HG02840 (cell line): ENCODE results near the gene STIM1.
"Not testable (repeated sequence)": the region's sequence is repeated elsewhere in the genome, so short reads cannot be mapped to it uniquely, and the experiment has no call there.

Source experiments
- ATAC-seq: cut with Tn5 transposase; IDR thresholded peaks from one replicate; pipeline ENCODE4 v1.9.1; 2021; ENCODE audit warnings: mild to moderate bottlenecking, moderate library complexity, moderate number of reproducible peaks; ENCODE audit not compliant: unreplicated experiment, low FRiP score

STIM1 gene

DNA sequence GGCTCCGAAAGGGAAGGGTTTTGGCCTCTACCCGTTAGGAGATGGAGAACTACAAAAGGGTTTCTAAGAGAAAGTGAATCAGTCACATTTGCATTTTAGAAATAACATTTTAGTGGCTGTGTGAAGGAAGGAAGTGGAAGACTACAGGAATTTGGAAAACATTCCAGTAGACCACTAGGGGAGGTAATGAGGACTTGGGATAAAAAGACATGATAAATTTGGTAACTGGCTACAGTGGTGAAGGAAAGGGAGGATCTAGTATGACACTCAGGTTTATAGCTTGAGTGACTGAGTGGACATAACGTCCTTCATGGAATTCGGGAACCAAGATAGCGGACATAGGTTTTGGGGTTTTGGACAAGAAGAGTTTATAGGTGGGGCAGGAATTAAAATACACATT lies 232.1 kb downstream of the STIM1 start:
- ATAC-seq = no peak

DNA sequence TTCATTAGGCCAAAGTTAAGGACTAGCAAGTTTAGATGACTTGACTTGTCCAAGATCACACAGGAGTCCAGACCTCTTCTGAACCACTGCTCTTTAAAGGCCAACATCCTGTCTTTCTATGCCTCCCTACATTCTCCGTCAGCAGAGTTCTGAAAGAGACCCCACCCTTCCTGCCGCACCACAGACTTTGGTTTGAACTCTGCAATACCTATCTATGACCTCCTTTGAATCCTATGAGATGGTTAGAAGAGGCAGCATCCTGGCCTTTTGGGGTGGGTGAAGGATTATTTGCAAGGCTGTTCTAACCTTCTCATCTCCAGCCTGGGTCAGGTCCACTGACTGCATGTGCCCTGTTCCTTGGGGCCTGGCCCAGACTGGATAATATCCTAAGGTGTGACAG lies 234.8 kb downstream of the STIM1 start:
- no peak for ATAC-seq

GRCh38 chr11:4092026-4092425 lies 236.6 kb downstream of the STIM1 start:
- no peak for ATAC-seq

DNA sequence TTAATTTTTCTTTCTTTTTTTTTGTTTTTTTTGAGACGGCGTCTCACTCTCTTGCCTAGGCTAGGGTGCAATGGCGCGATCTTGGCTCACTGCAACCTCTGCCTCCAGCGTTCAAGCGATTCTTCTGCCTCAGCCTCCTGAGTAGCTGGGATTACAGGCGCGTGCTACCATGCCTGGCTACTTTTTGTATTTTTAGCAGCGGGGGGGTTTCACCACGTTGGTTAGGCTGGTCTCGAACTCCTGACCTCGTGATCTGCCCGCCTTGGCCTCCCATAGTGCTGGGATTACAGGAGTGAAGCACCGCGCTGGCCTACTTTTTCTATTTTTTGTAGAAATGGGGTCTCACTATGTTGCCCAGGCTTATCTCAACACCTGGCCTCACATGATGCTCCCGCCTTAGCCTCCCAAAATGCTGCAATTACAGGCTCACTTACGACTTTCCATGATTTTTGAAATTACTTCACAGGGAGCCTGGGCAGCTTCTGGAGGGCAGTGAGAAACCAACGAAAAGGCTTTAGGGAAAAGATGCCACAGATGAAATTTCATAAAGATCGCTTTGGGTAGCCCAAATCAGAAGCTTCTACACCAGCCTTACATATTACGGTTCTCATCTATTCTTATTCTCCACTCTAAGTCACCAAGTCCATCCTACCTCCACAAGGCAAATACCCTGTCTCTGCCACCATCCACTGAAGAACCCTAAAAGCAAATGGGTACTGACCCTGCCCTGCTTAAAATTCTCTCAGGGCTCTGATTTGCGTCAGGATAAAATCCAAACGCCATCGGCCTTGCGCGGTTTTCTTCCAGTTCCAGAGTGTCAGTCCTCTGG lies 238.3 kb downstream of the STIM1 start:
- no peak for ATAC-seq

DNA sequence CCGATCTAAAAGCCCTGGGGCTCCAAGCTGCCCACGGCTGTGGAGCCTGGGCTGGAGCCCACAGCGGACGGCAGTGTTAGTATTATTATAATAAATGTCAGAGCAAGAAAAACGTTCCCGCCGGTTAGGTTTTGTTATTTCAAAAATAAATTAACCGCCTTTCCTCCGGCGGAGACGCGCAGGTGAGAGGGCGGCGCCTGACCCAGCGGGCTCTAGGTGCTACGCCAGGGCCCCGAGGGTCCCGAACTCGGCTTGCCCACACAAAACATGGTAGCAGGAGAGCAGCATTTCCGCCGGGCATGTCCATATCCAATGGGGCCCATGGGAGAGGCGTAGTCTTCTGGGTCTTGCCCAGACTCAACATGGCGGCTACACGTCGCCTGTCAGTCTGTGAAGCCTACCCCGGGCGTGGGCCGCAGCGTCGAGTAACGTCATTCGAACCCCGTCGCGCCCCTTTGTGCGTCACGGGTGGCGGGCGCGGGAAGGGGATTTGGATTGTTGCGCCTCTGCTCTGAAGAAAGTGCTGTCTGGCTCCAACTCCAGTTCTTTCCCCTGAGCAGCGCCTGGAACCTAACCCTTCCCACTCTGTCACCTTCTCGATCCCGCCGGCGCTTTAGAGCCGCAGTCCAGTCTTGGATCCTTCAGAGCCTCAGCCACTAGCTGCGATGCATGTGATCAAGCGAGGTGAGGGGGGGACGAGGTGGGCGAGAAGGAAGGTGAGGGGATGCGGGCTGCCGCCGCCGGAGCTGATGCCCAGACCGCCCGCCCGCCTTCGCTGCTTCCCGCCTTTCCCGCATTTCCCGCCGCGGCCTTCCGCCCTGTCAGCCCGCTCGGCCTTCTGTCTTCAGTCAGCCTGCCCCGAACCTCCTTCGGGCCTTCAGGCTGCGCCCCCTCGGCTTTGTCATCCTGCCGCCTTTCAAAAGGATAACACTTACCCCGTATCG lies 239.2 kb downstream of the STIM1 start, which contains the start of gene RRM1:
TSS of gene RRM1 (plus strand) at position 452 of the 944 bp plus-strand sequence. CDS start at position 666, 214 bp downstream.
- ATAC-seq = peak; percentile 91

- no peak for ATAC-seq
Observed at GRCh38 chr11:4095509-4096230, 240.2 kb downstream of the STIM1 start.

DNA sequence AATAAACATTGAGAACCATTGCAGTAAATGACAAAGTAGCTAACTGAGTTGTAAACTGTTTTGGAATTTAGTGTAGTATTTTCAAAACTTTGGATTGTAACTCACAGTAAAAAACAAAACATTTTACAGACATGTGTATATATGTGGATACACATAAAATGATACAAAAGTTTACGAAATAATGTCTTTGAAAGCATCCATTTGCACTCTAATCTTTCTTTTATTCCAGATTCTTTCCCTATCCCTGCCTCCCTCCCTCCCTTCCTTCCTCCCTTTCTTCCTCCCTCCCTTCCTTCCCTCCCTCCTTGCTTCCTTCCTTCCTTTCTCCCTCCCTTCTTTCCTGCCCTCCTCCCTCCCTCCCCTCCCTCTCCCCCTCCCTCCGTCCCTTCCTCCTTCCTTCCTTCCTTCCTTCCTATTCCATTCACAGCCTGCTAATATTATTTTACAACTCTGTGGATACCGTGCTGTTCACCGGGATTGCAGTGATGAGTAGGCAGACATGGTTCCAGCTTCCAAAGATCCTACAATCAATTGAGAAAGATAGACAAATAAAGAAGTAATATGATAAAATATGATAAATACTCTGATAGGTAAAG lies 242.7 kb downstream of the STIM1 start:
- no peak for ATAC-seq

DNA sequence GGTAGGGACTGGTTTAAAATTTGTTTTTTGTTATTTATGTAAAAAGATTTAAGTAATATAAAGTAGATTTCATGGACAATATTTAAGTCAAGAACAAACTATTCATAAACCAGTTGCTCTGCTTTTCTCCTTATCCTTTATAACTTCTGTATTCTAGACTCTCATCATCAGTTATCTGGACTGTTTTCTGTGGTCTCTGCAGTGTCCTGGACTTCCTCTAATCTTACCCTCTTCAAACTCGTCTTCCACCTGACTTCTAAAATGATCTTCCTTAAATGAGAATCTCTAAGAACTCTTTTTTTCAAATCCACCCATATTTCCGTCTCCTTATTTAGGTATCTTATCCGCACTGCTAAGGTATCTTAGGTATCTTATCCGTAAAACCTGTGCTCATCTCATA lies 247.2 kb downstream of the STIM1 start:
- ATAC-seq = no peak

- no peak for ATAC-seq
Observed at GRCh38 chr11:4103269-4103668, 247.8 kb downstream of the STIM1 start.

DNA sequence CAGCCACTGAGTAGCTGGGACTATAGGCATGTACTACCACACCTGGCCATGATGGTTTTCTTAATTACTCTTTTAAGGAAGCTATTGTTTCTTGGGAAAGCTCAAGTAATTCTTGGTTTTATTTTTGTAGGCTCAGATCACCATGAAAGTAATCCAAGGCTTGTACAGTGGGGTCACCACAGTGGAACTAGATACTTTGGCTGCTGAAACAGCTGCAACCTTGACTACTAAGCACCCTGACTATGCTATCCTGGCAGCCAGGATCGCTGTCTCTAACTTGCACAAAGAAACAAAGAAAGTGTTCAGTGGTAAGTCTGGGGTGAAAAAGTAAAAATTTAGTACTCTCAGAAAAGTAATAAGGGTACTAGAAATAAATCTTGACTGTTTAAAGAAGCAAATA lies 250.5 kb downstream of the STIM1 start:
- no peak for ATAC-seq

DNA sequence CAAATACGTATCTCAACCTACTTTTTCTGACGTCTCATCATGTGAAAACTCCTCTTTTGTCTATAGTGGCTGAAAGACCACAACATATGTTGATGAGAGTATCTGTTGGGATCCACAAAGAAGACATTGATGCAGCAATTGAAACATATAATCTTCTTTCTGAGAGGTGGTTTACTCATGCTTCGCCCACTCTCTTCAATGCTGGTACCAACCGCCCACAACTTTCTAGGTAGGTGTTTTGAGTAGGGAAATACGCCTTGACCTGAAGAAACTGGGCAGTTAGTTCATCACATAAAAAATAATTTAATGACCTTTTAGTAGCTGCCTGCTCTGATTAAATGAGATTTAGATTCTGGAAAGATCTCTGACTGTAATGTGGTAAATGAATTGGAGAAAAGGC lies 256.4 kb downstream of the STIM1 start:
- no peak for ATAC-seq

DNA sequence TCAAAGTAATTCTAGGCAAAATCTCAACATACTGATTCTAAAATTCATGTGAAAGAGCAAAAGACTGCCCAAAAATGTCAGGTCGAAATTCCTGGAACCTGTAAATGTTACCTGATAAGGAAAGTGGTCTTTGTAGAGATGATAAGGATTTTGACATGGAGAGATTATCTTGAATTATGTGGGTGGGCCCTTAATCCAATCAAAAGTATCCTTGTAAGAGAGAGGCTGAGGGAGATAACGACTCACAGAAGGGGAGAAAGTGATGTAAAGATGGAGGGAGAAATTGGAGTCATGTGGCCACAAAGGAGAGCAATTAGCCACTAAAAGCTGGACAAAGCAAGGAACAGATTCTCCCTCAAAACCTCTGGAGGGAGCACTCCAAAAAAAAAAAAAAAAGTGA lies 259.7 kb downstream of the STIM1 start:
- ATAC-seq = no peak

GRCh38 chr11:4118107-4118506 lies 262.6 kb downstream of the STIM1 start:
- ATAC-seq = no peak

GRCh38 chr11:4123218-4123617 lies 267.8 kb downstream of the STIM1 start:
- ATAC-seq = no peak

- no peak for ATAC-seq
Observed at GRCh38 chr11:4125141-4125540, 269.7 kb downstream of the STIM1 start.

DNA sequence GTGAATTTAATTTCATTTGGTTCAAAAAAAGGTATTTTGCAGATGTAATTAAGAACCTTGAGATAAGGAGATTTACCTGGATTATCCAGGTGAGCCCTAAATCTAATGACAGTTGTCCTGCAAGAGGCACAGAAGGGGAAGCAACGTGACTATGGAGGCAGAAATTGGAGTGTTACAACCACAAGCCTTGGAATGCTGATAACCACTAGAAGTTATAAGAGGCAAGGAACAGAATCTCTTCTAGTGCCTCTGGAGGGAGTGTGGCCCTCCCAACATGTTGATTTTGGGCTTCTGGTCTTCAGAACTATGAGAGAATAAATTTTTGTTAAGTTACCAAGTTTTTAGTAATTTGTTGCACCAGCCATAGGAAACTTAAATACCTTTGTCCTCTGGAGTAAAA lies 271.9 kb downstream of the STIM1 start:
- no peak for ATAC-seq

DNA sequence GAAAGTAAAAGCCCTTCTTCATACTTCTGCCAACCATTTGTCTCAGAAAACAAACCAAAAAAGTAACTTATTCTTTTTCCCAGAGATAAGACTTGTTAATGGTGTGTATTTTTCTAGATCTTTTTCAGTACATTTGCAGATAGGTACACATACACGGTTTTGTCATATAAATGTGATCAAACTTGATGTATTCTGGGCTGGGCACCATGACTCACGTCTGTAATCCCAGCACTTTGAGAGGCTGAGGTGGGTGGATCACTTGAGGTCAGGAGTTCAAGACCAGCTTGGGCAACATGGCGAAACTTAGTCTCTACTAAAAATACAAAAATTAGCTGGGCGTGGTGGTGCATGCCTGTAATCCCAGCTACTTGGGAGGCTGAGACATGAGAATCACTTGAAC lies 274.8 kb downstream of the STIM1 start:
- ATAC-seq = not testable (repeated sequence)

GRCh38 chr11:4134806-4135205 lies 279.3 kb downstream of the STIM1 start:
- ATAC-seq = no peak

GRCh38 chr11:4138497-4138896 lies 283.0 kb downstream of the STIM1 start:
- ATAC-seq = no peak

- ATAC-seq = no peak
Observed at GRCh38 chr11:4140067-4140636, 284.7 kb downstream of the STIM1 start.
